OCI-LY1 (cell line): Measurements from ENCODE around the gene SPTB.

Source experiments
- H2AFZ ChIP-seq: fragments of 200-600 bp; sonication (generic), shearing (Covaris generic); 2 replicates; pipeline ENCODE4 v1.6.0; 2014; ENCODE audit warnings: antibody characterized with exemption, mild to moderate bottlenecking, low read length
- H3F3A ChIP-seq: fragments of 200-600 bp; sonication (generic), shearing (Covaris generic); 2 replicates; pipeline ENCODE4 v1.6.0; 2014; ENCODE audit warnings: mild to moderate bottlenecking, antibody characterized with exemption, low read length, moderate library complexity; ENCODE audit not compliant: insufficient read depth
- H3K27ac ChIP-seq: fragments of 200-600 bp; sonication (generic); 2 replicates; pipeline ENCODE4 v1.5.1; 2014; ENCODE audit warnings: low read length, mixed run types, mild to moderate bottlenecking, low read depth; ENCODE audit not compliant: poor library complexity, severe bottlenecking
- H3K27me3 ChIP-seq: fragments of 200-600 bp; sonication (generic); 2 replicates; pipeline ENCODE4 v1.6.0; 2014; ENCODE audit warnings: antibody characterized with exemption, mild to moderate bottlenecking, low read length, moderate library complexity; ENCODE audit not compliant: insufficient read depth
- H3K36me3 ChIP-seq: fragments of 200-600 bp; sonication (generic); 2 replicates; pipeline ENCODE4 v1.6.1; 2014; ENCODE audit warnings: mild to moderate bottlenecking, antibody characterized with exemption, low read length, moderate library complexity, mixed read lengths; ENCODE audit not compliant: insufficient read depth
- H3K4me1 ChIP-seq: fragments of 200-600 bp; sonication (generic); 2 replicates; pipeline ENCODE4 v1.5.1; 2014; ENCODE audit warnings: mild to moderate bottlenecking, low read length, moderate library complexity; ENCODE audit not compliant: insufficient read depth, severe bottlenecking
- H3K4me2 ChIP-seq: fragments of 200-600 bp; sonication (generic), shearing (Covaris generic); 2 replicates; pipeline ENCODE4 v1.6.1; 2014; ENCODE audit warnings: low read length
- H3K4me3 ChIP-seq: fragments of 200-600 bp; sonication (generic); 2 replicates; pipeline ENCODE4 v1.5.1; 2014; ENCODE audit warnings: low read length, low read depth, mild to moderate bottlenecking, mixed read lengths; ENCODE audit not compliant: poor library complexity, severe bottlenecking
- H3K79me2 ChIP-seq: fragments of 200-600 bp; shearing (Covaris generic); 2 replicates; pipeline ENCODE4 v1.6.1; 2016; ENCODE audit warnings: mixed run types, low read length, mixed read lengths; ENCODE audit not compliant: insufficient read depth
- H3K9ac ChIP-seq: fragments of 200-600 bp; sonication (generic), shearing (Covaris generic); 2 replicates; pipeline ENCODE4 v1.6.1; 2014; ENCODE audit warnings: mild to moderate bottlenecking, low read length, mixed read lengths
- H3K9me2 ChIP-seq: fragments of 200-600 bp; sonication (generic), shearing (Covaris generic); 2 replicates; pipeline ENCODE4 v1.6.1; 2014; ENCODE audit warnings: low read depth, mild to moderate bottlenecking, low read length, mixed read lengths
- H3K9me3 ChIP-seq: fragments of 200-600 bp; shearing (Covaris generic); 2 replicates; pipeline ENCODE4 v1.6.1; 2014; ENCODE audit warnings: low read length, mixed read lengths
- H4K20me1 ChIP-seq: fragments of 200-600 bp; sonication (generic), shearing (Covaris generic); 2 replicates; pipeline ENCODE4 v1.6.0; 2016; ENCODE audit warnings: mild to moderate bottlenecking, low read length; ENCODE audit not compliant: insufficient read depth
- CTCF ChIP-seq: fragments of 200-600 bp; sonication (generic), shearing (Covaris generic); IDR thresholded peaks from 2 replicates; pipeline ENCODE4 v1.5.1; 2017; ENCODE audit warnings: mild to moderate bottlenecking, antibody characterized with exemption, low read length, moderate library complexity, mixed read lengths
- EZH2 ChIP-seq: fragments of 200-600 bp; sonication (generic), shearing (Covaris generic); IDR thresholded peaks from 2 replicates; pipeline ENCODE4 v1.8.0; 2017; ENCODE audit warnings: borderline replicate concordance, mixed run types, mild to moderate bottlenecking, antibody characterized with exemption, low read length, moderate library complexity, mixed read lengths

SPTB gene

GRCh38 chr14:64841121-64841651 lies 38.5 kb downstream of the SPTB start:
- no peaks in the 10 kb centered on the region for H3F3A ChIP-seq
- TF ChIP-seq EZH2 (no peak), CTCF (no peak)
- no peak overlapping the region for H3K27ac ChIP-seq

GRCh38 chr14:64838656-64839055 lies 41.1 kb downstream of the SPTB start:
- Histone ChIP-seq H3K27ac (no peak overlapping the region), H3K9me2 (no peaks in the 10 kb centered on the region), H3K9ac (no peak overlapping the region), H3K4me3 (no peak overlapping the region), H3K79me2 (no peaks in the 10 kb centered on the region), H2AFZ (no peak overlapping the region), H3K27me3 (no peaks in the 10 kb centered on the region), H3K36me3 (no peaks in the 10 kb centered on the region), H3F3A (no peaks in the 10 kb centered on the region), H3K4me2 (no peak overlapping the region), H3K4me1 (no peaks in the 10 kb centered on the region), H4K20me1 (no peaks in the 10 kb centered on the region), H3K9me3 (no peaks in the 10 kb centered on the region)
- TF ChIP-seq EZH2 (no peak), CTCF (no peak)

More at GRCh38 chr14:64841121-64841651, 38.5 kb downstream of the SPTB start:
- no peak overlapping the region for H2AFZ ChIP-seq
- H3K9me3 ChIP-seq = no peaks in the 10 kb centered on the region
- no peaks in the 10 kb centered on the region for H3K9me2 ChIP-seq
- H3K36me3 ChIP-seq = no peaks in the 10 kb centered on the region
- H3K4me3 ChIP-seq = no peak overlapping the region
- no peaks in the 10 kb centered on the region for H3K79me2 ChIP-seq
- H3K4me2 ChIP-seq = no peak overlapping the region
- H4K20me1 ChIP-seq = no peaks in the 10 kb centered on the region
- H3K27me3 ChIP-seq = no peaks in the 10 kb centered on the region; the same call in 1 of the 2 replicates
- H3K4me1 ChIP-seq = no peaks in the 10 kb centered on the region
- no peak overlapping the region for H3K9ac ChIP-seq

GRCh38 chr14:64835431-64835830 lies 44.3 kb downstream of the SPTB start:
- TF ChIP-seq EZH2 (no peak), CTCF (no peak)
- no peaks in the 10 kb centered on the region for H3K27me3 ChIP-seq
- no peaks in the 10 kb centered on the region for H3K36me3 ChIP-seq
- no peaks in the 10 kb centered on the region for H3K4me1 ChIP-seq
- no peak overlapping the region for H3K4me2 ChIP-seq
- no peaks in the 10 kb centered on the region for H3K79me2 ChIP-seq
- H3F3A ChIP-seq = no peaks in the 10 kb centered on the region
- H2AFZ ChIP-seq = no peak overlapping the region
- no peaks in the 10 kb centered on the region for H3K9me3 ChIP-seq
- no peak overlapping the region for H3K9ac ChIP-seq
- no peak overlapping the region for H3K27ac ChIP-seq
- no peaks in the 10 kb centered on the region for H4K20me1 ChIP-seq
- H3K9me2 ChIP-seq = no peaks in the 10 kb centered on the region
- H3K4me3 ChIP-seq = no peak overlapping the region
